ENCODE measurements around the gene DGKH. TPM values are rescaled to one million over a fixed set of nuclear protein-coding genes. Genes with fewer than 3 reads are reported as not detected.
A peak's percentile ranks its signal among the peaks of the same experiment; 100 is the strongest.

DGKH gene
- total RNA-seq, 1 donor from 2014 or later = 9.6 TPM

GRCh38 chr13:42011601-42012350 is 36.7 kb upstream of the DGKH start:
- peaks cover 4% of the 10 kb centered on the region for H3K27me3 Mint-ChIP-seq
- peak overlapping the region; percentile 26 for H3K4me3 Mint-ChIP-seq
- no peak for TF ChIP-seq CTCF (conservative IDR thresholded peaks at IDR 0.05)
- no peak for DNase-seq (ENCODE audit: extremely low spot score, unreplicated experiment)
- no peaks in the 10 kb centered on the region for H3K36me3 Mint-ChIP-seq
- no peak overlapping the region for H3K27ac Mint-ChIP-seq
- H3K9me3 Mint-ChIP-seq = peaks cover under 1% of the 10 kb centered on the region
- H3K4me1 Mint-ChIP-seq (ENCODE audit: unreplicated experiment) = peaks cover 7% of the 10 kb centered on the region

- peaks cover 7% of the 10 kb centered on the region for H3K4me1 Mint-ChIP-seq (ENCODE audit: unreplicated experiment)
- DNase-seq (ENCODE audit: extremely low spot score, unreplicated experiment) = no peak
- no peak overlapping the region for H3K4me3 Mint-ChIP-seq
- no peak for TF ChIP-seq CTCF (conservative IDR thresholded peaks at IDR 0.05)
- H3K36me3 Mint-ChIP-seq = no peaks in the 10 kb centered on the region
- peaks cover 4% of the 10 kb centered on the region for H3K27me3 Mint-ChIP-seq
- peaks cover 3% of the 10 kb centered on the region for H3K9me3 Mint-ChIP-seq
- no peak overlapping the region for H3K27ac Mint-ChIP-seq
Observed at GRCh38 chr13:42014119-42014518, 34.3 kb upstream of the DGKH start.

- H3K27me3 Mint-ChIP-seq = no peaks in the 10 kb centered on the region
- no peak for DNase-seq (ENCODE audit: extremely low spot score, unreplicated experiment)
- no peak overlapping the region for H3K4me3 Mint-ChIP-seq
- H3K9me3 Mint-ChIP-seq = peaks cover 7% of the 10 kb centered on the region
- no peak for TF ChIP-seq CTCF (conservative IDR thresholded peaks at IDR 0.05)
- H3K36me3 Mint-ChIP-seq = no peaks in the 10 kb centered on the region
- no peak overlapping the region for H3K27ac Mint-ChIP-seq
- H3K4me1 Mint-ChIP-seq (ENCODE audit: unreplicated experiment) = no peaks in the 10 kb centered on the region
Observed at GRCh38 chr13:42017264-42017663, 31.2 kb upstream of the DGKH start.

GRCh38 chr13:42021851-42022250 is 26.6 kb upstream of the DGKH start:
- Mint-ChIP-seq H3K4me3 (no peak overlapping the region), H3K4me1 (ENCODE audit: unreplicated experiment) (peaks cover 4% of the 10 kb centered on the region), H3K36me3 (no peaks in the 10 kb centered on the region), H3K9me3 (peaks cover 6% of the 10 kb centered on the region), H3K27me3 (peaks cover 2% of the 10 kb centered on the region), H3K27ac (no peak overlapping the region)
- DNase-seq (ENCODE audit: extremely low spot score, unreplicated experiment) = no peak
- no peak for TF ChIP-seq CTCF (conservative IDR thresholded peaks at IDR 0.05)

GRCh38 chr13:42022336-42022735 is 26.1 kb upstream of the DGKH start:
- Mint-ChIP-seq H3K9me3 (peaks cover 4% of the 10 kb centered on the region), H3K27me3 (peaks cover 2% of the 10 kb centered on the region), H3K27ac (no peak overlapping the region), H3K4me3 (no peak overlapping the region), H3K4me1 (ENCODE audit: unreplicated experiment) (peaks cover 5% of the 10 kb centered on the region), H3K36me3 (no peaks in the 10 kb centered on the region)
- TF ChIP-seq CTCF (conservative IDR thresholded peaks at IDR 0.05) = no peak
- DNase-seq (ENCODE audit: extremely low spot score, unreplicated experiment) = no peak

Measured in type B pancreatic cell (in vitro differentiated cells).